Body of pancreas (tissue), 4 donors: ENCODE measurements around the gene IFNLR1. TPM values are rescaled to one million over a fixed set of nuclear protein-coding genes. Genes with fewer than 3 reads are reported as not detected.

Source experiments
- ATAC-seq: fragments of 150-250 bp; one replicate; pipeline ENCODE4 v1.9.1; 2016
- DNase-seq, 4 donors: peaks; one replicate each; pipeline ENCODE4 v3.0.0-alpha.2; 2019
- H3K27ac ChIP-seq, 4 donors: fragments of 200-600 bp; sonication (generic); 1 replicate in 3 of 4; 2 replicates in 1 of 4; pipeline versions ENCODE4 v1.5.1 to v1.6.1; 2016 to 2019; ENCODE audit warnings: mild to moderate bottlenecking in 1 of 4, mixed read lengths in 1 of 4, moderate library complexity in 1 of 4
- H3K27me3 ChIP-seq, 2 donors: fragments of 200-600 bp; sonication (generic); one replicate each; pipeline ENCODE4 v1.6.0; 2016; ENCODE audit warnings: mild to moderate bottlenecking in 1 of 2
- H3K36me3 ChIP-seq, 2 donors: fragments of 200-600 bp; sonication (generic); replicated peaks in 1 of 2; 2 replicates each; pipeline ENCODE4 v1.5.1; 2016; ENCODE audit warnings: low read depth in 2 of 2; ENCODE audit not compliant: insufficient read depth in 1 of 2
- H3K4me1 ChIP-seq: fragments of 200-600 bp; sonication (generic); one replicate; pipeline ENCODE4 v1.6.0; 2016
- H3K4me3 ChIP-seq, 2 donors: fragments of 200-600 bp; sonication (generic); 1 replicate in 1 of 2; 2 replicates in 1 of 2; pipeline ENCODE4 v1.5.1; 2016 to 2019
- H3K9me3 ChIP-seq, 3 donors: fragments of 200-600 bp; sonication (generic); 1 replicate in 2 of 3; 2 replicates in 1 of 3; pipeline ENCODE4 v1.5.1; 2016
- POLR2A ChIP-seq, 3 donors: fragments of 450-650 bp; IDR thresholded peaks; one replicate each; pipeline ENCODE4 v1.6.1; 2016; ENCODE audit warnings: antibody characterized with exemption in 3 of 3, mild to moderate bottlenecking in 2 of 3
- WGBS, 2 donors: methylation state at CpG; one replicate each; pipeline ENCODE4 v1.1.5; 2017; 5-methylcytosine and 5-hydroxymethylcytosine counted together
- intact Hi-C: fragments of 100-400 bp; cut with DNase I; formaldehyde crosslinking; loops from one replicate; pipeline ENCODE4 v1.15.1; 2023
- total RNA-seq, 2 donors: library from RNA; depleted of rRNA; stranded (reverse); fragments of >200 nt; gene quantifications; one replicate each; pipeline ENCODE4 v1.1.0, GENCODE V29; 2016
- TF ChIP-seq, protein P1 (sequence below), 7 experiments: fragments of 450-650 bp in 4 of 7; fragments of 200-600 bp in 3 of 7; sonication (generic) in 3 of 7; IDR thresholded peaks; one replicate each; pipeline ENCODE4 v1.5.1; 2016 to 2019; ENCODE audit warnings: antibody characterized with exemption in 7 of 7

The IFNLR1 gene
- total RNA-seq, 2 donors from 2014 or later = 4.6 to 5.4 TPM

DNA sequence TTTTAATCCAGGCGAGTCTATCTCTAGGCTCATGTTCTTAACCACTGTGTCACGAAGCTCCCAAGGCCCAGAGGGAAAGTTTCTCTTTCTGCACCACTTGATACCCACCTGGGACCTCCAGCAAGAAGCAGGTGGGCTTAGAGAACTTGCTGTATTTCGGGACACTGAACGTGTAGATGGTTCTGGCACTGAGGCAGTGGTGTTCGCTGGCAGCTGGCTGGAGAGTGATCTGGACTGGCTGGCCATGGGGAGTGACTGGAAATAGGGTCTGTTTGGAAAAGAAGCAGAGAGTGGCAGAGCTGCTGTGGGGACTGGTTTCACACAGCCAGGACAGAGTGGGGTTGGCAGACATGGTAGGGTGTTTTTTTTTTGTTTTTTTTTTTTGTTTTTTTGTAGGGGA is 27.7 kb downstream of the IFNLR1 start:
- 89 to 91% methylated on average over 5 of the region's 5 CpGs for WGBS, 2 donors
- Histone ChIP-seq H3K27me3 (no peaks in the 10 kb centered on the region), H3K4me1 (peaks cover 14% of the 10 kb centered on the region), H3K27ac (no peak overlapping the region), H3K4me3 (no peak overlapping the region), H3K36me3 (no peaks in the 10 kb centered on the region), H3K9me3 (no peaks in the 10 kb centered on the region)
- intact Hi-C loops = loop anchor here (10.0 kb wide), 1 partner anchor 85 kb away; no protein-coding TSS in a partner anchor
- DNase-seq (no peak), ATAC-seq (no peak)
- no peak for TF ChIP-seq POLR2A (IDR thresholded peaks at IDR 0.05)
- TF ChIP-seq, protein P1, sequence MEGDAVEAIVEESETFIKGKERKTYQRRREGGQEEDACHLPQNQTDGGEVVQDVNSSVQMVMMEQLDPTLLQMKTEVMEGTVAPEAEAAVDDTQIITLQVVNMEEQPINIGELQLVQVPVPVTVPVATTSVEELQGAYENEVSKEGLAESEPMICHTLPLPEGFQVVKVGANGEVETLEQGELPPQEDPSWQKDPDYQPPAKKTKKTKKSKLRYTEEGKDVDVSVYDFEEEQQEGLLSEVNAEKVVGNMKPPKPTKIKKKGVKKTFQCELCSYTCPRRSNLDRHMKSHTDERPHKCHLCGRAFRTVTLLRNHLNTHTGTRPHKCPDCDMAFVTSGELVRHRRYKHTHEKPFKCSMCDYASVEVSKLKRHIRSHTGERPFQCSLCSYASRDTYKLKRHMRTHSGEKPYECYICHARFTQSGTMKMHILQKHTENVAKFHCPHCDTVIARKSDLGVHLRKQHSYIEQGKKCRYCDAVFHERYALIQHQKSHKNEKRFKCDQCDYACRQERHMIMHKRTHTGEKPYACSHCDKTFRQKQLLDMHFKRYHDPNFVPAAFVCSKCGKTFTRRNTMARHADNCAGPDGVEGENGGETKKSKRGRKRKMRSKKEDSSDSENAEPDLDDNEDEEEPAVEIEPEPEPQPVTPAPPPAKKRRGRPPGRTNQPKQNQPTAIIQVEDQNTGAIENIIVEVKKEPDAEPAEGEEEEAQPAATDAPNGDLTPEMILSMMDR (IDR thresholded peaks at IDR 0.05) = no peak

DNA sequence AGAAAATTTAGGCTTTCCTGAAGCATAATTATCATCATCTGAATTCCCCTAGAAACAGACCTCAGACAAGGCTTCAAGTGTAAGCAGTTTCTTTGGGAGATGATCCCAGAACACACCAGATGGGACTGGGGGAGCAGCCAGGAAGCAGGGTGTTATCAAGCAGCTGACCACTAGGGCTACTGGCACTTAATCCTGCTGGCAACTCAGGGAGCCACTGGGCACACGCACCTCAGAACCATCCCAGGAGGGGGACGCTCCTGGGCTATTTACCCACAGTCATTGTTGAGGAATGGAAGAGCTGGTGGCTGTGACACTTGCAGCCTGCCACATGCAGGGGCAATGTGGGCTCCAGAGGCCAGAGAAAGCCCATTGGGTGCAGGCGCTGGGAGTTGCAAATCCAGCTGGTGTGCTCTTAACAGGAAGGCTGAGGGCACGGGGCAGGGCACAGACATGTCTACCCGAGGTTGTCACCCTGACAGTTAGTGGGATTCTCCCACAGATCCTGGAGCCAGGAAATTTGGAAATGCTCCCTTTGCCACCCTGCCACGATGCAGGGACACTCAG is 29.1 kb downstream of the IFNLR1 start:
- ATAC-seq = no peak

DNA sequence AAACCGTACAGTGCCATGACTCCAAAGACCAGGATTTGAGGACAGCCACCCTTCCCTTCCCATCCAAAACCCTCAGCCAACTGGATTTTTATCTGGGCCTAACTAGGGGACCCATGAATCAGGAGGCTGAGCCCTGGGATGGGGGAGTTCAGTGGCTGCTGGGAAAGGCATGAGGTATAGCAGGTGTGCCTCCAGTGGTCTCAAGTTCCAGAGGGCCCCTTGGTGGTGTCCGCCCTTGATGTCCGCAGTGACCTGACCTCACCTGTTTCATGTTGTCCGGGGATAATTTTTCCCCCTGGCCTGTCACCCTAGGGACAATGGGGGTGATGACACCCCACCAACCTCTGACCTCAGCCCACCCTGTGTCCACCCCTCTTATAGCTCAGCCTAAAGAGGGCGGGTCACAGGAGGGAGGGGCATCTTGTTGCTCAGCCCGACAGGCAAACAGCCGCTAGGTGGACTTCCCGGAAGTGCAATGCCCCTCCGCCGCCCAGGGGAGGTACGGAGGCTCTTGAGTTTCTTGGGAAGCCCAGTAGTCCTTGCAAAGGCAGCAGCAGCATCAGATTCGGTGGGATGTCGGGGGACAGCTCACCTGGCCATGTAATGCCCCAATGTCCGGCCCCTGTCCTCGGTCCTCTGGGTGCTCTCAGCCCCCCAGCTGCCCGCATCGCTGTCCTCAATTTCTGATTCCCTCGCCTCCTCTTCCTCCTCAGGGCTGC is 30.4 kb downstream of the IFNLR1 start:
- H3K27ac ChIP-seq = no peak overlapping the region
- ATAC-seq (no peak), DNase-seq (no peak)
- no peaks in the 10 kb centered on the region for H3K36me3 ChIP-seq
- intact Hi-C loops = loop anchor here (10.0 kb wide), 1 partner anchor 82 kb away; no protein-coding TSS in a partner anchor
- no peaks in the 10 kb centered on the region for H3K27me3 ChIP-seq
- H3K4me1 ChIP-seq = peaks cover 14% of the 10 kb centered on the region
- H3K4me3 ChIP-seq = no peak overlapping the region
- no peak for TF ChIP-seq POLR2A (IDR thresholded peaks at IDR 0.05)
- TF ChIP-seq, protein P1 (IDR thresholded peaks at IDR 0.05) = no peak
- no peaks in the 10 kb centered on the region for H3K9me3 ChIP-seq
- WGBS, 2 donors = 93 to 98% methylated on average over 9 to 16 of the region's 18 CpGs

More for the DNA sequence above, 29.1 kb downstream of the IFNLR1 start:
- no peak overlapping the region for H3K4me3 ChIP-seq
- TF ChIP-seq, protein P1 (IDR thresholded peaks at IDR 0.05) = peak in 1 of 7 experiments; percentile 13
- TF ChIP-seq POLR2A (IDR thresholded peaks at IDR 0.05) = no peak
- intact Hi-C loops = loop anchor here (10.0 kb wide), 1 partner anchor 83 kb away; no protein-coding TSS in a partner anchor
- H3K4me1 ChIP-seq = peaks cover 14% of the 10 kb centered on the region
- H3K27ac ChIP-seq = no peak overlapping the region
- no peaks in the 10 kb centered on the region for H3K36me3 ChIP-seq
- 79 to 100% methylated on average over 1 to 6 of the region's 6 CpGs for WGBS, 2 donors
- H3K27me3 ChIP-seq = no peaks in the 10 kb centered on the region
- no peak for DNase-seq
- H3K9me3 ChIP-seq = no peaks in the 10 kb centered on the region

DNA sequence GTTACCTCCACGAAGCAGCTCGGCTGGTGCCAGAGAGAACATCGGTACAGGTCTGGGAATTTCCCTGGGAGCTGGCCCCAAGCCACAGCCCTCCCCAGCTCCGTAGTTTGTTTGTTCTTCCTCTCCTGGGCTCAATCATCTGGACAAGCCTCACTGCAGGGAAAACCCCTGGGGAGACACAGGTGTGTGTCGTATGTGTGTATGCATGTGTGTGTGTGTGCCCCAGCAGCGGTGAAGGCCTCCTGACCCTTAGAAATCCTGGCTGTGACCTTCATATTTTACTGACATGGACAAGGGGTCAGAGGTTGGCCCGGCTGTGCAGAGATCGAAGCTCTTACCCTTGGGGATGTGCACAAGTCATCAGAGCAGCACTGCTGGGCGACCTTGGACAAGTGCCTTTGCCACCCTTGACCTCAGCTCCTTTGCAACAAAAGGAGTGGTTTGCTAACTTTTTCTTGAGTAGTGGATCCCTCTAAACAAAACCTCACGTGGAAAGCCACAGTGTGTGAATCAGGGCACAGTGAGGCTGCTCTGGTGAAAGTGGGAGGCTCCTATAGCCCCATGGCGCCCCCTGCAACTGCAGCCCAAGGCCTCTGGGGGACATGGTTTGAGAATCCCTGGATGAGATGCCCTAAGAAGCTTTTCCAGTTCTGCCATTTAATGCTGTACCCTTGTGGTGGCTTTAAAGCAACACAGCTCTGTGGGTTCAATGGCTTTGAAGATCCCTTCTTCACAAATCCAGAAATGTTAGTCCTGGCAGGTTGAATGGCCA is 31.9 kb downstream of the IFNLR1 start:
- no peak overlapping the region for H3K4me3 ChIP-seq
- no peaks in the 10 kb centered on the region for H3K9me3 ChIP-seq
- H3K4me1 ChIP-seq = peaks cover 24% of the 10 kb centered on the region
- DNase-seq (peak; percentile 75 to 92 (median 84)), ATAC-seq (peak; percentile 71)
- H3K36me3 ChIP-seq = no peaks in the 10 kb centered on the region
- 10 to 24% methylated on average over 10 to 11 of the region's 11 CpGs for WGBS, 2 donors
- no peaks in the 10 kb centered on the region for H3K27me3 ChIP-seq
- intact Hi-C loops = loop anchor here (10.0 kb wide), 1 partner anchor 80 kb away; no protein-coding TSS in a partner anchor
- peak overlapping the region in 3 of 4 donors; percentile 8 to 51 (median 8) for H3K27ac ChIP-seq
- no peak for TF ChIP-seq POLR2A (IDR thresholded peaks at IDR 0.05)
- TF ChIP-seq, protein P1 (IDR thresholded peaks at IDR 0.05) = peak in 3 of 7 experiments; percentile 22 to 30 (median 28)
